Activated effector memory CD4-positive, alpha-beta T cell treated with anti-CD3 and anti-CD28 coated beads, Interleukin-2, amount 50 U/mL, for 16 hours (primary cell): Measurements from ENCODE around the gene ZFYVE26.
"Not testable (repeated sequence)": the region's sequence is repeated elsewhere in the genome, so short reads cannot be mapped to it uniquely, and the experiment has no call there.

ENCODE experiments used
- DNase-seq: peaks from one replicate; pipeline ENCODE4 v3.0.0-alpha.2; 2020

Gene ZFYVE26

DNA sequence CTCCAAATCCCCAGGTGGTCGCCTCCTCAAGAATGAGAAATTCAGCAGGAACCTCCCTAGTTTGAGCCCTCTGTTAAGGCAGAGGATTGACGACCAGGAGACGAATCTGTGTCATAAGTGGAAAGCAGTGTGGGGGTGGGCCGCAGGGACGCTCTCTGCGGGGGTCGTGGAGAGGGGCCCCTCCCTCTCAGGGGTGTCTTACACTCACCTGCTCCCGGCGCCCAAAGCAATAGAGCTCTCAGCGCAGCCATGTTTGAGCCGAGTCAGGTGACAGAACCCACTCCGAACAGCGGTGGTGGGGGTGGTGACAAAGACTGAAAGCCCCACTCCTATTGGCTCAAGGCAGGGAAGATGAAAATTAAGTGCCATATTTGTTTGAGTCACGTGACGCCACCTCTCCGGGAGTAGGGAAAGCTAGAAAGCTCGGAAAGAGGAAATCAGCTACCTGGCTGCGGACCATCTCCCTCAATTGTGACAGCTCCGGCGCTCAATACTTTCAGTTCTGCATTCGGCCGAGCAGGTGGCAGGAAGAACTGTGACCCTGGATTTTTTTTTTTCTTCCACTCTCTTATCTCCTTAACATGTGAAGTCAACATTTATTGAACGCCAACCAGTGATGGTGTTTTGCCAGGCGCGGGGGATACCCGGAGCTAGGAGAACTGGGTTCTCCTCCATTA, at the start of gene ZFYVE26:
ZFYVE26 (minus strand) TSS at position 265 of the 677 bp plus-strand sequence. CDS start 627 bp downstream, outside the sequence.
- peak; percentile 96 for DNase-seq

DNA sequence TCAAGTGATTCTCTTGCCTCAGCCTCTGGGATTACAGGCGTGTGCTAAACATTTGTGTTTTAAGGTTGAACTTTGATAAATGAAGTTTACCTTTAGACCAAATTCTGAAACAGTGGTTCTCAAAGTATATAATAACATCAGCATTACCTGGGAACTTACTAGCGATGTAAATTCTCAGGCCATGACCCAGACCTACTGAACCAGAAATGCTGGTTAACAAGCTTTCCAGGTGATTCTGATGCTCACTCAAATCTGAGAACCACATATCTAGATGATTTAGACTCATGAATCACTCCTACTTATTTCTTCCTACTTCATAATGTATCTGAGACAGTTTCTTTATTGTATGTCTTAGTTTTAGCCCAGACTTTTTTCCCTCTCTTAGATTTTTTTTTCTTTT, 46.8 kb upstream of the ZFYVE26 start:
- DNase-seq: no peak

DNA sequence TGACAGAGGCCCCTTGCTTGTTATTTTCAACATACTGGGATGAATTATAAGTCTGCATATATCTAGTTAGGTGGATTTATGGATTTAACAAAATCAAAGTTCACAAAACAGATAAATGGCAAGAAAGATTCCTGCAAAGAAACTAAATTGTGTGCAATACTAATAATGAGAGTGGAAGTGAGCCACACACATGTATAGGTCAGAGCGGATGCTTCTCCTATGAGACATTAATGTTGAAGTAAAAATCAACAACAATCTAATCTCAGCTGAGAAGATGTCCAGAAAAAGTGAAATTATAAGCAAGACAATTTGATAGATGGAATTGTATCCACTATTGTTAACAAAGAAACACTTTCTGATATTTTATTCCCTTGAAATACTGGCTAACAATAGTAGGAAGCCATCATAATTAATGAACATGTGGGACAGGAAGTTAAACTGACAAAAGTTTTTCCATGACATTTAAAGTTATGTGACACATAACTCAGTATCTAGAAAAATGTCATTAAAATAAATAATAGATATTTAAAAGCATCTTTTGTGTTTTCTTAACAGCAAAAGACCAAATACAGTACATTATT, 42.9 kb upstream of the ZFYVE26 start:
- DNase-seq: no peak

DNA sequence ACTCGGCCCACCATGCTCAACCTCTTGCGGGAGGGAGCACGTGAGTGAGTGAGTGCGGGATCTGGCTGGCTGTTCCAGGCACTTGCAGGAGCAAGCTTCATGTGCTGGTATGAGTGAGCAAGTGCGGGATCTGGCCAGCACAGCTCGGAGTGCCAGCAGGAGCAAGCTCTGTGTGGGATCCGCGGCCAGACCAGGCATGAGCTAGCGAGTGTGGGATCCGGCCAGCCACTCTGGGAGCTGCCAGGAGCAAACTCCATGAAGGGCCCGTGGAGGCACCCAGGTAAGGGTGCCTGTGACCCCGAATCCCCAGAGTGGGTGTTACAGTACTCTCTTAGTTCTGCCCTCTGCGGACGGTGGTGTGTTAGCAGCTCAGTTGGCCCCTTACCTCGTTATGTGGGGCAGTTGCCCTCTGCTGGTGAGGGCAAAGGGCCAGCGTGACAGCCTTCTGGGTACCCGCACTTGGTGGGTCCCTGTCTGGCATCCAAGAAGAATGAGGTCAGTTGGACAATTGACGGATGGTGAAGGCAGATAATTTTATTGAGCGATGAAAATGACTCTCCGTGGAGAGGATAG, 41.5 kb upstream of the ZFYVE26 start:
- DNase-seq: no peak

DNA sequence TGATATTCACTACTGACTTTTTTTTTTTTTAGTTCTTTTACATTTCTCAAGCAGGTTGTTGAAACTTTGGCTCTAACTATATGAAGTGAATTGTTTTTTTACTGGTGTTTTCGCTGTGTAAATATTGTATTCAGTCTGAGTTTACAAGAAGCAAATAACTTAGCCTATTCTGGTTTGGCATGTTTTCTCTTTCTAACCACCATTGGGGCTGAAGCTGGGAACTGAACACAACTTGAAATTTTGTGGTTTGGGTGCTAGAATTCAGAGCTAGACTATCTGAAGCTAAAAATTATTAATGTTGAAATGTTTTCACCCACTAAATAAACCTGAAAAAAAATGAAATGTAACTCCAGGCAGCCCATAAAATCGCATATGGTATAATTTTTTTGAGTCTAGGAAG, 40.4 kb upstream of the ZFYVE26 start:
- no peak for DNase-seq

DNA sequence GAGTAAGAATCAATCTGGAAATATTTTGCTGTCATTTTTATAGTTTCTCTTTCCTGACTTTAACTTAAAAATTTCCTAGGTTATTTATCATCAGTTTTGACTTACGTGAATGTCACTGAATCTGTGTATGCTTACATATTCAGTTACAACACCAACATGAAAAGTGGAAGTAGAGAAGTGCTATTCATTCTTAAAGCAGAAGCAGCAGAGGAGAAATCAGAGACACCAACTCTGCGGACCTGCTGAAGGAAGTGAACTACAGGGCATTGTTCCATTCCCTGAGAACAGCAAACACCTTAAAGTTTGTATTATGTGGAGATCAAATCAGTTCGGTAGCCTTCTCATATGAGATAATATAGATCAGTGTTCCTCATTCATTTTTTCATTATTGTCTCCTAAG, 37.3 kb upstream of the ZFYVE26 start:
- no peak for DNase-seq

DNA sequence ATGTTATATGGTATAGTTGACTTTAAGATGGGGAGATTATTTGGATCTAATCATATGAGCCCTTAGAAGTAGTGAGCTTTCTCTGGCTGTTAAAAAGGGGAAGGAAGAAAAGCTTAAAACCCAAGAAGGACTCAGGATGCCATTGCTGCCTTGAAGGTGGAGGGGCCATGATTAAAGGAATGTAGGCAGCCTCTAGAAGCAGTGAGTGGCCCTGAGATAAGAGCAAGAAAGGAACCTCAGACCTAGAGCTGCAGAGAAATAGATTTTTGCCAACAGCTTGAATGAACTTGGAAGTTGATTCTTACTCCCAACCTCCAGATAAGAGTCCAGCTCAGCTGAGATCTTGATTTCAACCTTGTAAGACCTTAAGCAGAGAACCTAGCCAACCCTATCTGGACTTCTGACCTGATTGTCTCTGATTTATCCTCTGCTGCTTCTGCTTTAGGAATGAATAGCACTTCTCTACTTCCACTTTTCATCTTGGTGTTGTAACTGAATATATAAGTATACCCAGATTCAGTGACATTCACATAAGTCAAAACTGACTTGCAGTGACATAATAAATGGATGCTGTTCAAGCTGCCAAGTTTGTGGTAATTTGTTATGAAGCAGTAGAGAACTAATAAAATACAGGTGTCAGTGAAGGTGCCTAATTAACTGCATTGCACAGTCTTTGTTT, 36.7 kb upstream of the ZFYVE26 start:
- DNase-seq: no peak

DNA sequence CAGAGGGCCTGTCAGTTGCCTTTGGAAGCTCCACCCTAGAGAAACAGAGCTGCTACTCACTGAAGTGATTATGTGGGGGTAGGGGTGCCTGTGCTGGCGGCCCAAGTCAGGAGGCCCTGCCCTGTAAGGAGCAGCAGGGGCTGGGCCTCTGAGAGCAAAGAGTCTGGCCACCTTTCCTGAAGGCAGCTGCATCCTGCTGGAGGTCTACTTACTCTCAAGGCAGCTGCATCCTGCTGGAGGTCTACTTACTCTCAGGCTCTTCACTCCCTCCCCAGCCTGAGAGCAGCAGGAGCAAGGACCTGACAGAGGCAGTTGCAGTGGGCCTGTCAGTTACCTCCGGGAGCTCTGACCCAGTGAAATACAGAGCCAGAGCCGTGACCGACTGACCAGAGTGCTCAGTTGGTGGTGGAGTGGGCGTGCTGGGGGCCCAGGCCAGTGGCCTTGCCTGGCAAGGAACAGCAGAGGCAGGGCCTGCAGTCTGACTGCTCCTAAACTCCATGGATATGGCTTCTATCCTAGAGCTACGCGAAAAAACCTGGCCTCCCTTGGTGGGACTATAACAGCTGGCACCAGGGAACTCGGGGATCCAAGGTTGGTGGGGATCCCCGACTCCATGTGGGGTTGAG, 35.5 kb upstream of the ZFYVE26 start:
- DNase-seq: no peak

DNA sequence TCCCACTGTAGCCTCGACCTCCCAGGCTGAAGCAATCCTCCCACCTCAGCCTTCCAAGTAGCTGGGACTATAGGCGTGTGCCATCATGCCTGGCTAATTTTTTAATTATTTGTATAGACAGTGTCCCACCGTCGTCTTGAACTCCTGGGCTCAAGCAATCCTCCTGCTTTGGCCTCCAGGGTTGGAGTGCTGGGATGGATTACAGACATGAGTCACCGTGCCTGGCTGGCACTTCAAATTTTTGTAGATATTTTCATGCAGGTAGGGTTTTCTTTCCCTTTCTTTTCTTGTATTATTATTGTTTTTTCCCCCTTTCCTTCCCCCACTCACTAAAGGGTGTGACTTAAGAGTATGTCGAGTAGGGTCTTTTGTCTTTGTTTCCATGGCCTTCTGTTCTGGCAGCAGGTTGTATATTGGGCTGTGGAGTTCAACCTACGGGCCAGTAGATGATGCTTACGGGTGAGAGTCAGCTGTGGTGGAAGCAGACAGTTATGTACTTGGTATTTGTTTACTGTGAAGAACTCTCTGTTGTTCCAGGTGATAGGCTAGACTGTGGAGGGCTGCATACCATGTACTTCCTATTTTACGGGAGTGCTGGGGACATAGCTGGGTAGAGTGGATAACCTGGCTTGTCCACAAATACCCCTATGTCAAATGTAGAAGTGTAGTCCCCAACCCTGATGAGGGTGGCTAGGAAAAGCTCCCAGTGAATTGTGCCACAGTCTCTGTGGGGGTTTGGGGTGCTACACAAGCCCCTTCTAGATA, 33.9 kb upstream of the ZFYVE26 start:
- DNase-seq: no peak

DNA sequence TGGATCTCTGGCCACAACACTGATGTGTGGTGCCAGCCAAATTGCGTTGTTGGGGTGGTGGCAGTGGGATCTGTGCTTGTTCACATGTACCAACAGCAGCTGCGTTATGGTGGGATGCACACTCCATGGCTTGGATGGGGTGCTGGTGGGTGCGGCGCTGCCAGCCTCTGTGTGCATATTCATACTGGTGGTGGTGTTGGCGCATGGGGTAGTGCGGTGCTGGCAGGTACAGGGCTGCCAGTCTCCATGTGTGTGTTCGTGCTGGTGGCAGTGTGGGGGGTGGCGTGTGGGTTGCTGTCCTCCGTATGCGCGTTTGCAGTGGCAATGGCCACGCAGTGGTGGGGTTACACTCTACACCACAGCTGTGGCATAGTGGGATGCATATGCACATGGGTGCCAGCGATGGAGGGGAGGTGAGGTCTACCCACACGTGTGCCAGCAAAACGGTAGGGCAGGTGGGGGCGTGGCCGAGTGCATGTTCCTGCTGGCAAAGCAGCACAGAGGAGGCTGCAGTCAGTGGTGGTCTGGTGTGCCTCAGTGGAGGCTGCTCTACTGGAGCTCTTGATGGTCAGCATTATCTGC, 29.7 kb upstream of the ZFYVE26 start:
- DNase-seq: no peak

DNA sequence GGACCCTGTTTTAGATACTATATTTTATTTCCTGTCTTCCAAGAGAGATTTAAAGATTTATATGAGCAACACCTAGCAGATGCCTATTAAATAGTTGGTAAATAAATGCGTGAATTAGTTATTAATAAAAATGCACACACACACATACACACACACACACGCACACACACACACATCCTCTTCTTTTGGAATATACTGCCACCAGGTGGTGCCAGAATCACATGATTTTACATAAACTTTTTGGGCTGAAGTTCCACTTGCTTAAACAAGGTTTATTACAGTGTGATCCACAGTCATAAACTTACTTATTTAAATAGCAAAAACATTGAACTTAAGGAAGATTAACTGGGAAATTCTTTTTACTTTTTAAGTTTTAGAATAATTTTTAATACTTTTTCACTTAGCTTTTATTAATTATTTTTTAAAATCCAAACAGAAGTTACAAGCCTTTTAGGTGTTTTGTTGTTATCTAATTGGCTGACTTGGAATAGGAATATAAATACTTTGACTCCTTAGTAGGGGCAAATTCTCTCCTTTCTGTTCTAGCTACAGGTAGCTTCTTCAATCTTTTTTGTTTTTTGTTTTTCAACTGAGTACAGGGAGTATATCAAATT, 20.7 kb upstream of the ZFYVE26 start:
- peak; percentile 77 for DNase-seq

DNA sequence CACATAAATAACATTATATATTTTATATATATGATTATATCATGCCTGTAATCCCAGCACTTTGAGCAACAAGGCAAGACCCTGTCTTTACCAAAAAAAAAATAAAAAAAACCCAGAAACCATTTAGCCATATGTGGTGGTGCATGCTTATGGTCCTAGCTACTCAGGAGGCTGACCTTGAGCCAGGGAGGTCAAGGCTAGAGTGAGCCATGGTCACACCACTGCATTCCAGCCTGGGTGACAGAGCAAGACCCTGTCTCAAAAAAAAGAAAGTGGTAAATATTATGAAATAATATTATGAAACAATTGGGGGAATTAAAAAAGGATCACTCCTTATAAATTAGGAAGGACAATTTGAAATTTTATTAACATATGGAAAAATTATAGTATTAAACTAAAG, 19.2 kb upstream of the ZFYVE26 start:
- DNase-seq: no peak

DNA sequence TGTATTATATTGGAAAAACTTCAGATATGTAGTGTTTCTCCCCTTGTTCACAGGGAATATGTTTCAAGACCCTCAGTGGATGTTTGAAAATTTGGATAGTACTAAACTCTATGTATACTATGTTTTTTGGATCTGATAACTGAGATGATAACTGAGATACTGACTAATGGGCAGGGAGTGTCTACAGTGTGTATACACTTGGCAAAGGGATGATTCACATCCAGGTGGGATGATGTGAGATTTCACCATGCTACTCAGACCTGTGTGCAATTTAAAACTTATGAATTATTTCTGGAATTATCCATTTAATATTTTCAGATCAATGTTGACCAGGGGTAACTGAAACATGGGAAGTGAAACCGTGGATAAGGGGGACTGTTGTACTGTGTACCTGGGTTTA, 17.0 kb upstream of the ZFYVE26 start:
- DNase-seq: no peak

DNA sequence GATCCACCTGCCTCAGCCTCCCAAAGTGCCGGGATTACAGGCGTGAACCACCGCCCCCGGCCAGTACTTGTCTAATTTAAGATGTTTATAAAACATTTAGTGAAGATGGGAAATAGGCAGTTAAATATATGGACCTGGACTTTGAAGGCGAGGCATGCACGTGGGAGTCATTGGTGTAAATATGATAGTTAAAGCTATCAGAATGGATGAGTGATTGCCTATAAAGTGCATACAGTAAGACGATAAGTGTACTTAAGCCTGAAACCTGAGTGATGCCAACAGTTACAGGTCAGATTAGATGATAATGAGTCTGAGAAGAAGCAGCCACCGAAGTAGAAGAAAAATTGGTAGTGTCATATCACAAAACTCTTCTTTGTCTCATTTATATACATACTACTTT, 14.7 kb upstream of the ZFYVE26 start:
- no peak for DNase-seq

DNA sequence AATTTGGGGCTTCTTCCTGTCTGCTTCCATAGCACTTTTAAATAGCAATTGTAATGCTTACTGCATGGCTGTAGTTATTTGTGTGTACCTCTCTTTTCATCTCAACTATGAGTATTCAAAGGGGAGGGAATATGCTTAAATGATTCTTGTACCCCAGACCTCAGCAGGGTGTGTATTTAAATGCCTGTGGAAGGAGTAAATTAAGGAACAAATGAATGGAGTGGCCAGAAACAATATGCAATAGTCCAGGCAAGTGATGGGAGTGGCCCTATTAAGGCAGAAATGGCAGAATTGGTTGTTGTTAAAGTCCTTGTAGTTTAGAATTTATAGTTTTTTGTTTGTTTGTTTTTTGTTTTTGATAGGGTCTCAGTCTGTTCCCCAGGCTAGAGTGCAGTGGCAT, 4.7 kb upstream of the ZFYVE26 start:
- DNase-seq: no peak

DNA sequence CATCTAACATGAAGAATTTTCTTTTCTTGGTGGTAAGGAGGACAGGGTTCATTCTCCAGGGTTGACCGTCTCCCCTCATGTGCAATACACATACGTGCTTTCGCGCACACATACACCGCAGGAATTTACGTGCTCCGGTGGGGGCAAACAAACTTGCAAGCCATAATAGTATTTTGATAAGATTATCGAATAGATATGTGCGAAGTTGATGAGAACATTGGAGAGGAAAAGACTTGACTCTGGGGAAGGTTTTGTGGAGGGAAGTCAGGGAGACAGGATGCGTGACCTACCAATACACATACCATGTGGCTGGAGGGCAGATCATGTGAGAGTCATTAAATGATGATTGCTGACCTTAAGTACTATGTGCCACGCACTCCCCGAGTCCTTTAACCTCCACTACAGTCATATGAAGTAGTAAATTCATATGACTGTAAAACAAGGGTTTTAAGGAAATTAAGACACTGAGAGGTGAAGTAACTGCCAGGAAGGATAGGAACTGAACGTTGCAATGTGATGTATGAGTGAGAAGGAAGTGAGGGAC, 4.1 kb upstream of the ZFYVE26 start:
- no peak for DNase-seq

DNA sequence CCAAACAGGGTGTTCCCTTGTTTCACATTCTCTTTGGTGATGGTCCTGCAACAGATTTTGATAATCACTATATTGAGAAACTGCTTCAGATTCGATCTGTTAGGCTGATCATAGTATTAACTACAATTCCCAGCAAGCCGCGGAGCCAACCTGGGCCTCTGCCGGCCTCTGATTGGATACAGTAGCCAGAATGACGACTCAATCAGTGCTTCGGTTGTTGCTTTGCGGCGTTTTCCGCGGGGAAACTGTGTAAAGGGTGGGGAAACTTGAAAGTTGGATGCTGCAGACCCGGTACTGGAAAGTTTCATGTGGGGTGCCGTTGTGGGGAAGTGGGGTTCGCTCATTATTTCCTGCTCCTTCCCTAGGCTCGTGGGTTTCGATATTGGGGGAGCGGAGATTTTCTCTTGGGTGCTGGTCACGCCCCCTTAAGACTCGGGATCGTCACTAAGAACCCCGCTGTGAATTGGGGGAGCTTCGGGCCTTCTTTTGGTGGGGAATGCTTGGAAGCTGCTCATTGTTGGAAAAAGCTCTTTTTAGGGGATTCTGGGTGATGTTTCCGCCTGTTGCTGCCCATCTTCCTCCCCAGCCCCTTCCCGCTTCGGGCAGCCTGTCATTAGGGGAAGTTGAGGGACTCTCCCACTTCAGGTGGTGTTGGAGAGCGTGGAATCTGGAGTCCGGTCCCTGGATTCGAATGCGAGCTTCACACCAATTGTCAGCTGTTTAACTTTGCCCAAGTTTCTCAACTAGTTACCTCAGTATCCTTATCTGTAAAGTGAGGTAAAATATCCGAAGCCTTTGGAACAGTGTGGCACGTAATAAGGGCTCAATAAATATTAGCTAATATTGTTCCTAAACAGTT, 3.4 kb upstream of the ZFYVE26 start, which contains the start of gene RAD51B:
RAD51B (plus strand) TSS at position 217 of the 859 bp plus-strand sequence.
- DNase-seq: peak; percentile 94

DNA sequence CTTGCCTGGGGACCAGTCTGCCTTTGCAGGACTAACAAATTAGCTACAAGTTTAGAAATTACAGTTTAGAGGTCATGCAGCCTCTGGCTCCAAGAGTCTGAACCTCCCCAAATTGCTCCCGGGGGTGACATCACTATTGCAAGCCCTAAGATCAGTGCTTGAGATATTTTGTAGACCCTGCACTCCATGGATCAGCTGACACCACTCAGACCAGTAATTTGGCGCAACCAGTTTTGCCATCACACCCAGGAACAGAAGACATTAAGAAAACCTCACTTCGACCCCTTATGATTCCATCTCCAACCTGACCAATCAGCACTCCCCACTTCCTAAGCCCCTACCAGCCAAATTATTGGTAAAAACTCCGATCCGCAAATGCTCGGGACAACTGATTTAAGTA, 2.1 kb upstream of the ZFYVE26 start:
- DNase-seq: not testable (repeated sequence)

DNA sequence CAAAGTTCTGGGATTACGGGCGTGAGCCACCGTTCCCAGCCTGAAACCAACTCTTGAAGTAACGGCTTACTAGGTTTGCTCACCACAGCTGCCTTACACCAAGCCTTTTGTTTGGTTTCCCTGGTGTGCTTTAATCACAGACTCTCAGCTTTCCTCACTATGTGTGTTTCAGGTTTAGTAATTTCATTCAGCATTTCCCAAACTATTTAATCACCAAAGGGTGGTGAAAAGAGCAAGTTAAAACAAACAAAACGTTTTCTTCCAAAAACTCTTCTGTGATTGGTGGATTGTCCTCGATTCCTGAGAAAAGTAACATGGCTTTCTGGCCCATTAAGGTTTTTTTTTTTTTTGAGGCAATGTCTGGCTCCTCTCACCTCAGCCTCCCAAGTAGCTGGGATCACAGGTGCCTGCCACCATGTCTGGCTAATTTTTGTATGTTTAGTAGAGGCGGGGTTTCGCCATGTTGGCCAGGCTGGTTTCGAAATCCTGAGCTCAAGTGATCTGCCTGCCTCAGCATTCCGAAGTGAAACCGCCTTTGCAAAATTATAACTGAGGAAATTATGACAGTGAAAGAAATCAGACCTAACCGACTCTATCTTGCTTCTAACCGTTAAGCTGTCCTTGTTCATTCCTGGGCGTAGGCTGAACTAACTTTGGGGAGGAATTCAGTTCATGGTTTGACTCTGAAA, 1.5 kb upstream of the ZFYVE26 start:
- DNase-seq: no peak
